ENCODE measurements around the gene TOLLIP. TPM values are rescaled to one million over a fixed set of nuclear protein-coding genes. Genes with fewer than 3 reads are reported as not detected.

Gene TOLLIP
- total RNA-seq, 2 donors from 2014 or later, result 46.0 to 46.3 TPM

GRCh38 chr11:1305501-1306056 is 3.9 kb downstream of the TOLLIP start:
- Histone ChIP-seq H3K4me3 (no peak overlapping the region), H3K27ac (no peak overlapping the region), H3K9me3 (no peaks in the 10 kb centered on the region), H3K27me3 (replicated peaks; ENCODE audit: insufficient read depth) (no peaks in the 10 kb centered on the region), H3K36me3 (no peaks in the 10 kb centered on the region), H3K4me1 (ENCODE audit: control insufficient read depth in 1 of 2, low read depth in 2 of 2) (peaks cover 35 to 64% of the 10 kb centered on the region in 2 donors)
- TF ChIP-seq CTCF (IDR thresholded peaks at IDR 0.05), result no peak
- DNase-seq (ENCODE audit: low spot score), result no peak
- no peak for ATAC-seq (ENCODE audit: insufficient number of reproducible peaks, low FRiP score, low read depth)

- no peak for ATAC-seq (ENCODE audit: insufficient number of reproducible peaks, low FRiP score, low read depth)
- H3K27me3 ChIP-seq (replicated peaks; ENCODE audit: insufficient read depth), result no peaks in the 10 kb centered on the region
- no peak overlapping the region for H3K4me3 ChIP-seq
- peaks cover 32 to 64% of the 10 kb centered on the region in 2 donors for H3K4me1 ChIP-seq (ENCODE audit: control insufficient read depth in 1 of 2, low read depth in 2 of 2)
- H3K27ac ChIP-seq, result no peak overlapping the region
- DNase-seq (ENCODE audit: low spot score), result no peak
- no peak for TF ChIP-seq CTCF (IDR thresholded peaks at IDR 0.05)
- no peaks in the 10 kb centered on the region for H3K36me3 ChIP-seq
- H3K9me3 ChIP-seq, result no peaks in the 10 kb centered on the region
These were observed 4.4 kb downstream of the TOLLIP start for GRCh38 chr11:1305063-1305495.

- ATAC-seq (ENCODE audit: insufficient number of reproducible peaks, low FRiP score, low read depth) (no peak), DNase-seq (ENCODE audit: low spot score) (no peak)
- Histone ChIP-seq H3K4me1 (ENCODE audit: control insufficient read depth in 1 of 2, low read depth in 2 of 2) (peaks cover 38 to 69% of the 10 kb centered on the region in 2 donors), H3K27ac (peak overlapping the region in 1 of 2 donors; percentile 32), H3K4me3 (no peak overlapping the region), H3K9me3 (no peaks in the 10 kb centered on the region), H3K27me3 (replicated peaks; ENCODE audit: insufficient read depth) (no peaks in the 10 kb centered on the region), H3K36me3 (no peaks in the 10 kb centered on the region)
- TF ChIP-seq CTCF (IDR thresholded peaks at IDR 0.05), result no peak
These were observed 5.1 kb downstream of the TOLLIP start for GRCh38 chr11:1304380-1304779.

- Histone ChIP-seq H3K4me3 (no peak overlapping the region), H3K9me3 (no peaks in the 10 kb centered on the region), H3K36me3 (no peaks in the 10 kb centered on the region), H3K27ac (peak overlapping the region in 1 of 2 donors; percentile 32), H3K4me1 (ENCODE audit: control insufficient read depth in 1 of 2, low read depth in 2 of 2) (peaks cover 38 to 73% of the 10 kb centered on the region in 2 donors), H3K27me3 (replicated peaks; ENCODE audit: insufficient read depth) (no peaks in the 10 kb centered on the region)
- ATAC-seq (ENCODE audit: insufficient number of reproducible peaks, low FRiP score, low read depth) (no peak), DNase-seq (ENCODE audit: low spot score) (no peak)
- TF ChIP-seq CTCF (IDR thresholded peaks at IDR 0.05), result no peak
These were observed 5.5 kb downstream of the TOLLIP start for GRCh38 chr11:1303973-1304372.

- peaks cover 32 to 74% of the 10 kb centered on the region in 2 donors for H3K4me1 ChIP-seq (ENCODE audit: control insufficient read depth in 1 of 2, low read depth in 2 of 2)
- no peaks in the 10 kb centered on the region for H3K36me3 ChIP-seq
- H3K27me3 ChIP-seq (replicated peaks; ENCODE audit: insufficient read depth), result no peaks in the 10 kb centered on the region
These were observed 6.2 kb downstream of the TOLLIP start for GRCh38 chr11:1303126-1303821.

More at GRCh38 chr11:1303126-1303821, 6.2 kb downstream of the TOLLIP start:
- Histone ChIP-seq H3K27ac (no peak overlapping the region), H3K4me3 (no peak overlapping the region), H3K9me3 (no peaks in the 10 kb centered on the region)
- no peak for ATAC-seq (ENCODE audit: insufficient number of reproducible peaks, low FRiP score, low read depth)
- DNase-seq (ENCODE audit: low spot score), result no peak
- TF ChIP-seq CTCF (IDR thresholded peaks at IDR 0.05), result no peak
